K562 (cell line): Measurements from ENCODE around the gene ZNF202. TPM values are rescaled to one million over a fixed set of nuclear protein-coding genes. Genes with fewer than 3 reads are reported as not detected.

Source experiments
- BMI1 ChIP-seq: fragments of 150-350 bp; IDR thresholded peaks from 2 replicates; pipeline ENCODE4 v1.6.1; 2014; ENCODE audit warnings: low read length
- CC2D1A ChIP-seq: fragments of 450-650 bp; IDR thresholded peaks from 2 replicates; pipeline ENCODE4 v1.6.1; 2017; ENCODE audit warnings: mild to moderate bottlenecking
- FUS ChIP-seq: fragments of 200-400 bp; formaldehyde crosslinking; optimal IDR thresholded peaks from 2 replicates; pipeline ENCODE3; 2017; ENCODE audit warnings: low read depth, low read length
- PHB2 ChIP-seq: fragments of 450-650 bp; IDR thresholded peaks from 2 replicates; pipeline ENCODE4 v1.6.1; 2017; ENCODE audit warnings: low read depth
- PHF8 ChIP-seq: fragments of 200-600 bp; sonication (generic); IDR thresholded peaks from 2 replicates; pipeline ENCODE4 v1.6.1; 2012; ENCODE audit warnings: mixed run types, mild to moderate bottlenecking, inconsistent platforms, low read length, moderate library complexity, borderline replicate concordance
- POLR3A ChIP-seq: IDR thresholded peaks from 2 replicates; pipeline ENCODE4 v1.6.1; 2011; ENCODE audit warnings: borderline replicate concordance, mild to moderate bottlenecking, moderate library complexity; ENCODE audit not compliant: insufficient read length, insufficient read depth; ENCODE audit errors: extremely low read depth
- PRDM10 ChIP-seq: fragments of 450-650 bp; IDR thresholded peaks from 2 replicates; pipeline ENCODE4 v1.6.1; 2018; ENCODE audit not compliant: partially characterized antibody
- RAD21 ChIP-seq, 2 experiments: fragments of 250-450 bp in 1 of 2; fragments of 450-650 bp in 1 of 2; sonication (Bioruptor Pico) in 1 of 2; formaldehyde crosslinking in 1 of 2; IDR thresholded peaks in 1 of 2; conservative IDR thresholded peaks in 1 of 2; 2 replicates each; pipeline versions ENCODE4 v1.4.0 to v1.8.0; 2020 to 2022; ENCODE audit warnings: mild to moderate bottlenecking in 2 of 2, moderate library complexity in 1 of 2
- SMAD3 ChIP-seq: fragments of 450-650 bp; formaldehyde crosslinking; conservative IDR thresholded peaks from 2 replicates; pipeline ENCODE4 v1.4.0; 2020; ENCODE audit warnings: mild to moderate bottlenecking
- SMARCA4 ChIP-seq: fragments of 450-650 bp; IDR thresholded peaks from 2 replicates; pipeline ENCODE4 v1.6.1; 2016
- ZBTB17 ChIP-seq: fragments of 450-650 bp; formaldehyde crosslinking; IDR thresholded peaks from 2 replicates; pipeline ENCODE4 v1.4.0; 2020; ENCODE audit warnings: mild to moderate bottlenecking
- ZFP91 ChIP-seq: sonication (generic); formaldehyde crosslinking; IDR thresholded peaks from 2 replicates; pipeline ENCODE4 v1.8.0; 2022; ENCODE audit warnings: mild to moderate bottlenecking, missing genetic modification reagents
- ZKSCAN1 ChIP-seq: fragments of 150-350 bp; IDR thresholded peaks from 2 replicates; pipeline ENCODE4 v1.6.1; 2016; ENCODE audit warnings: low read depth, low read length
- ZNF232 ChIP-seq: sonication (generic); formaldehyde crosslinking; IDR thresholded peaks from 2 replicates; pipeline ENCODE4 v1.8.0; 2022; ENCODE audit warnings: mild to moderate bottlenecking, missing genetic modification reagents
- ZNF253 ChIP-seq: fragments of 250-450 bp; sonication (Bioruptor Pico); conservative IDR thresholded peaks from 2 replicates; pipeline ENCODE4 v1.6.1; 2021; ENCODE audit warnings: mild to moderate bottlenecking
- ZNF445 ChIP-seq: fragments of 250-450 bp; sonication (Bioruptor Pico); IDR thresholded peaks from 2 replicates; pipeline ENCODE4 v1.4.0; 2020; ENCODE audit warnings: low read depth, mild to moderate bottlenecking, moderate library complexity
- ZNF57 ChIP-seq: fragments of 450-650 bp; formaldehyde crosslinking; IDR thresholded peaks from 2 replicates; pipeline ENCODE4 v1.4.0; 2020; ENCODE audit warnings: mild to moderate bottlenecking, moderate library complexity
- polyA plus RNA-seq, 8 experiments: library from polyadenylated mRNA; depleted of rRNA in 4 of 8; stranded (reverse) in 5 of 8; unstranded in 3 of 8; fragments of >200 nt; fragmentation: Nextera tagmentation in 2 of 8; fragmentation: Illumina TruSeq in 1 of 8; extraction: Ambion mirVana in 2 of 8; extraction: Trizol in 1 of 8; gene quantifications; 2 replicates each; pipeline versions ENCODE4 v1.2.1 to v1.2.3, GENCODE V29; 2011 to 2014; ENCODE audit warnings: inconsistent platforms in 1 of 8, missing spikeins in 1 of 8
- total RNA-seq, 7 experiments: library from RNA; depleted of rRNA in 6 of 7; stranded (reverse); fragments of >200 nt in 6 of 7; fragmentation: Illumina TruSeq in 2 of 7; extraction: Trizol in 2 of 7; gene quantifications; 2 replicates each; pipeline versions ENCODE4 v1.2.1 to v1.2.3, GENCODE V29; 2011 to 2021; ENCODE audit warnings: low replicate concordance in 1 of 7
- TF ChIP-seq, protein P1 (sequence below): sonication (generic); formaldehyde crosslinking; IDR thresholded peaks from 2 replicates; pipeline ENCODE4 v1.8.0; 2022; ENCODE audit warnings: mild to moderate bottlenecking, missing genetic modification reagents, borderline replicate concordance
- TF ChIP-seq, protein P2 (sequence below): sonication (generic); formaldehyde crosslinking; IDR thresholded peaks from 2 replicates; pipeline ENCODE4 v1.4.0; 2020; ENCODE audit warnings: mild to moderate bottlenecking, missing genetic modification reagents

The ZNF202 gene
- total and polyA plus RNA-seq, 9 of the 15 experiments (the other 6 are each of a cell fraction or from before 2014, with no cell fraction given), result 2.3 to 18.7 (median 12.7) TPM

DNA sequence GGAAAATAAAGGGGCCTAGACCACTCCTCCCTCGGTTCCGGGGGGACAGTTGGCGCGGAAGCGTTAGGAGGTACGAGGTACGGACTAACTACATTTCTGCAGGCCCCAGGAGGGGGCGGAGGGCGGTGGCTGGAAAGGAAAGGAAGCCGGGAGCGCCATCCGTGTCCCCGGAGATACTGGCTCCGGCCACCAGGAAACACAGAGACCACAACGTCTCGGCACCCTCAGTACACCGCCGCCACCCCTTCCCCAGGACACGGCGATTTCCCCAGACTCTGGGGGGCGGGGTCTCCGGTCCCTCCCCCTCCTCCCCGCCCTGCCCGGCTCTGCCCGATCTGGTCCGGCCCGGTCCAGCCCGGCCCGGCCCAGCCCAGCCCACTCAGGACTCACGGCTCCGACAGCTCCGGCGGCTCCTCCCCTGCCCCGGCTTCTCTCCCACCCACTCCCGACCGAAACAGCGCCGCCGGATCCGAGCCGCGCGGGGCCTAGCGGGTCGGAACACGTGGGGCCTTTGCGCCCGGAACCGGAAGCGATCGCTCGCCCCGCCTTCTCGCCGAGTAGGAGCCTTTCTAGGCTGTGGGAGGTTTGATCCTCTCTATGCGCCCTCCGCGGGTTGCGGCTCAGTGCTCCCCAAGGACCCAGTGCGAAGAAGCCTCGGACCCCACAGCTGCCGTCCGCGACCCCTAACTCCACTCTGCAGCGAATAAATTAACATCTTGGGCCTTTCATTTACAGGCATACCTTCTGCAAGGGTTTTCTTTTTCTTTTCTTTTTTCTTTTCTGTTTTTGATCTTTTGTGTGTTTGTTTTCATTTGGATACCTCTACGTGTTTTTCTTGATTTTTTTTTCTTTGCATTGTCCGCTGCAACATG, at the start of gene ZNF202 (continued):
- peak; percentile 72 for TF ChIP-seq PRDM10
- TF ChIP-seq ZNF253, result no peak
- no peak for TF ChIP-seq POLR3A
- no peak for TF ChIP-seq BMI1
- no peak for TF ChIP-seq ZNF232 (CRISPR knock-in tag)
- TF ChIP-seq ZKSCAN1, result no peak
- TF ChIP-seq CC2D1A, result no peak
- TF ChIP-seq, protein P1, sequence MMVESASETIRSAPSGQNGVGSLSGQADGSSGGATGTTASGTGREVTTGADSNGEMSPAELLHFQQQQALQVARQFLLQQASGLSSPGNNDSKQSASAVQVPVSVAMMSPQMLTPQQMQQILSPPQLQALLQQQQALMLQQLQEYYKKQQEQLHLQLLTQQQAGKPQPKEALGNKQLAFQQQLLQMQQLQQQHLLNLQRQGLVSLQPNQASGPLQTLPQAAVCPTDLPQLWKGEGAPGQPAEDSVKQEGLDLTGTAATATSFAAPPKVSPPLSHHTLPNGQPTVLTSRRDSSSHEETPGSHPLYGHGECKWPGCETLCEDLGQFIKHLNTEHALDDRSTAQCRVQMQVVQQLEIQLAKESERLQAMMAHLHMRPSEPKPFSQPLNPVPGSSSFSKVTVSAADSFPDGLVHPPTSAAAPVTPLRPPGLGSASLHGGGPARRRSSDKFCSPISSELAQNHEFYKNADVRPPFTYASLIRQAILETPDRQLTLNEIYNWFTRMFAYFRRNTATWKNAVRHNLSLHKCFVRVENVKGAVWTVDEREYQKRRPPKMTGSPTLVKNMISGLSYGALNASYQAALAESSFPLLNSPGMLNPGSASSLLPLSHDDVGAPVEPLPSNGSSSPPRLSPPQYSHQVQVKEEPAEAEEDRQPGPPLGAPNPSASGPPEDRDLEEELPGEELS (CRISPR knock-in tag), result no peak
- TF ChIP-seq, protein P2, sequence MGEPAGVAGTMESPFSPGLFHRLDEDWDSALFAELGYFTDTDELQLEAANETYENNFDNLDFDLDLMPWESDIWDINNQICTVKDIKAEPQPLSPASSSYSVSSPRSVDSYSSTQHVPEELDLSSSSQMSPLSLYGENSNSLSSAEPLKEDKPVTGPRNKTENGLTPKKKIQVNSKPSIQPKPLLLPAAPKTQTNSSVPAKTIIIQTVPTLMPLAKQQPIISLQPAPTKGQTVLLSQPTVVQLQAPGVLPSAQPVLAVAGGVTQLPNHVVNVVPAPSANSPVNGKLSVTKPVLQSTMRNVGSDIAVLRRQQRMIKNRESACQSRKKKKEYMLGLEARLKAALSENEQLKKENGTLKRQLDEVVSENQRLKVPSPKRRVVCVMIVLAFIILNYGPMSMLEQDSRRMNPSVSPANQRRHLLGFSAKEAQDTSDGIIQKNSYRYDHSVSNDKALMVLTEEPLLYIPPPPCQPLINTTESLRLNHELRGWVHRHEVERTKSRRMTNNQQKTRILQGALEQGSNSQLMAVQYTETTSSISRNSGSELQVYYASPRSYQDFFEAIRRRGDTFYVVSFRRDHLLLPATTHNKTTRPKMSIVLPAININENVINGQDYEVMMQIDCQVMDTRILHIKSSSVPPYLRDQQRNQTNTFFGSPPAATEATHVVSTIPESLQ (CRISPR knock-in tag), result peak; percentile 32; the same call in 1 of the 2 replicates
- no peak for TF ChIP-seq PHB2
- TF ChIP-seq ZNF445 (CRISPR knock-in tag), result no peak
- no peak for TF ChIP-seq ZFP91
- TF ChIP-seq RAD21 (CRISPR knock-in tag; conservative IDR thresholded peaks at IDR 0.05 in 1 of 2, IDR thresholded peaks at IDR 0.05 in 1 of 2), result no peak
- TF ChIP-seq PHF8, result peak; percentile 80
- TF ChIP-seq ZNF57, result no peak
- no peak for TF ChIP-seq FUS
- no peak for TF ChIP-seq ZBTB17 (CRISPR knock-in tag)
- no peak for TF ChIP-seq SMARCA4
- TF ChIP-seq SMAD3, result no peak
